WTC11 (cell line): Measurements from ENCODE around the gene BEND6. TPM values are rescaled to one million over a fixed set of nuclear protein-coding genes. Genes with fewer than 3 reads are reported as not detected.

ENCODE experiments used
- ATAC-seq: fragments of 200-7000 bp; cut with Tn5 transposase; 2 replicates; pipeline ENCODE4 v1.10.0; 2021; ENCODE audit warnings: mild to moderate bottlenecking, moderate library complexity
- CTCF ChIA-PET: fragments of 300-600 bp; sonication (Branson Sonifier 250); formaldehyde crosslinking; loops from one replicate; lab custom pipeline; 2021; ENCODE audit warnings: antibody characterized with exemption; lab: Charles Lee
- POLR2A ChIA-PET: fragments of 350-600 bp; sonication (Branson Sonifier 250); formaldehyde crosslinking; loops from one replicate; lab custom pipeline; 2021; ENCODE audit warnings: antibody characterized with exemption; lab: Charles Lee
- DNase-seq: peaks from one replicate; pipeline ENCODE4 v3.0.0; 2021; ENCODE audit warnings: low spot score
- H3K27ac Mint-ChIP-seq: 2 replicates; pipeline ENCODE4 v1.8.0; 2021; ENCODE audit warnings: mixed read lengths
- H3K27me3 Mint-ChIP-seq: 2 replicates; pipeline ENCODE4 v1.8.0; 2021; ENCODE audit warnings: low read depth, mild to moderate bottlenecking, moderate library complexity, mixed read lengths
- H3K36me3 Mint-ChIP-seq: 2 replicates; pipeline ENCODE4 v1.8.0; 2021; ENCODE audit warnings: mixed read lengths
- H3K4me1 Mint-ChIP-seq: 2 replicates; pipeline ENCODE4 v1.8.0; 2022; ENCODE audit warnings: mixed read lengths
- H3K4me3 Mint-ChIP-seq: 2 replicates; pipeline ENCODE4 v1.8.0; 2021; ENCODE audit warnings: mild to moderate bottlenecking, moderate library complexity, mixed read lengths
- H3K9me3 Mint-ChIP-seq: 2 replicates; pipeline ENCODE4 v1.8.0; 2021; ENCODE audit warnings: mixed read lengths
- ATF3 ChIP-seq: sonication (generic); formaldehyde crosslinking; conservative IDR thresholded peaks from 2 replicates; pipeline ENCODE4 v1.8.1; 2022; ENCODE audit warnings: mild to moderate bottlenecking, missing genetic modification reagents
- CREB1 ChIP-seq: sonication (generic); formaldehyde crosslinking; IDR thresholded peaks from 2 replicates; pipeline ENCODE4 v1.8.0; 2023; ENCODE audit warnings: mild to moderate bottlenecking, missing genetic modification reagents
- FOXJ3 ChIP-seq: sonication (generic); formaldehyde crosslinking; IDR thresholded peaks from 2 replicates; pipeline ENCODE4 v1.9.0; 2021; ENCODE audit warnings: missing genetic modification reagents, mild to moderate bottlenecking, borderline replicate concordance
- FOXK1 ChIP-seq: sonication (generic); formaldehyde crosslinking; IDR thresholded peaks from 2 replicates; pipeline ENCODE4 v1.8.0; 2022; ENCODE audit warnings: mild to moderate bottlenecking, moderate library complexity, missing genetic modification reagents
- FOXP1 ChIP-seq: sonication (generic); formaldehyde crosslinking; IDR thresholded peaks from 2 replicates; pipeline ENCODE4 v1.8.0; 2022; ENCODE audit warnings: missing genetic modification reagents, mild to moderate bottlenecking, moderate library complexity, borderline replicate concordance
- GABPB1 ChIP-seq: sonication (generic); formaldehyde crosslinking; IDR thresholded peaks from 2 replicates; pipeline ENCODE4 v1.8.1; 2023; ENCODE audit warnings: mild to moderate bottlenecking, missing genetic modification reagents
- GTF2I ChIP-seq: fragments of 250-450 bp; sonication (Bioruptor Pico); conservative IDR thresholded peaks from 2 replicates; pipeline ENCODE4 v1.4.0; 2021; ENCODE audit warnings: mild to moderate bottlenecking
- HMGXB4 ChIP-seq: sonication (generic); formaldehyde crosslinking; IDR thresholded peaks from 2 replicates; pipeline ENCODE4 v1.8.1; 2023; ENCODE audit warnings: mild to moderate bottlenecking, moderate library complexity, missing genetic modification reagents
- NR2C2 ChIP-seq: sonication (generic); formaldehyde crosslinking; IDR thresholded peaks from 2 replicates; pipeline ENCODE4 v1.8.0; 2022; ENCODE audit warnings: mild to moderate bottlenecking, missing genetic modification reagents
- SMAD3 ChIP-seq: sonication (generic); formaldehyde crosslinking; IDR thresholded peaks from 2 replicates; pipeline ENCODE4 v1.8.0; 2022; ENCODE audit warnings: missing genetic modification reagents, mild to moderate bottlenecking, borderline replicate concordance
- SMAD4 ChIP-seq: sonication (generic); formaldehyde crosslinking; IDR thresholded peaks from 2 replicates; pipeline ENCODE4 v1.8.0; 2022; ENCODE audit warnings: mild to moderate bottlenecking, missing genetic modification reagents
- TCF7 ChIP-seq: sonication (generic); formaldehyde crosslinking; IDR thresholded peaks from 2 replicates; pipeline ENCODE4 v1.8.0; 2022; ENCODE audit warnings: mild to moderate bottlenecking, low read depth, missing genetic modification reagents, moderate library complexity
- ZNF232 ChIP-seq: sonication (generic); formaldehyde crosslinking; IDR thresholded peaks from 2 replicates; pipeline ENCODE4 v1.8.0; 2022; ENCODE audit warnings: mild to moderate bottlenecking, missing genetic modification reagents
- ZNF263 ChIP-seq: sonication (generic); formaldehyde crosslinking; IDR thresholded peaks from 2 replicates; pipeline ENCODE4 v1.8.1; 2022; ENCODE audit warnings: low read depth, mild to moderate bottlenecking, moderate library complexity, missing genetic modification reagents
- ZNF416 ChIP-seq: fragments of 250-450 bp; sonication (Bioruptor Pico); IDR thresholded peaks from 2 replicates; pipeline ENCODE4 v1.9.0; 2021; ENCODE audit warnings: mild to moderate bottlenecking, inconsistent platforms
- ZNF423 ChIP-seq: fragments of 250-450 bp; sonication (Bioruptor Pico); IDR thresholded peaks from 2 replicates; pipeline ENCODE4 v2.1.2; 2022; ENCODE audit warnings: mild to moderate bottlenecking, moderate library complexity
- ZNF512 ChIP-seq: sonication (generic); formaldehyde crosslinking; IDR thresholded peaks from 2 replicates; pipeline ENCODE4 v1.8.1; 2022; ENCODE audit warnings: missing genetic modification reagents, borderline replicate concordance
- total RNA-seq: library from RNA; stranded (reverse); gene quantifications from 3 replicates; pipeline ENCODE4 v1.2.3, GENCODE V29; 2021
- TF ChIP-seq, protein P1 (sequence below): sonication (generic); formaldehyde crosslinking; IDR thresholded peaks from 2 replicates; pipeline ENCODE4 v1.8.0; 2022; ENCODE audit warnings: mild to moderate bottlenecking, missing genetic modification reagents
- TF ChIP-seq, protein P2 (sequence below): fragments of 200-600 bp; IDR thresholded peaks from 2 replicates; pipeline ENCODE4 v1.8.0; 2022; ENCODE audit warnings: antibody characterized with exemption
- TF ChIP-seq, protein P3 (sequence below): fragments of 250-450 bp; sonication (Bioruptor Pico); IDR thresholded peaks from 2 replicates; pipeline ENCODE4 v1.8.0; 2021; ENCODE audit warnings: mild to moderate bottlenecking
- TF ChIP-seq, protein P4 (sequence below): fragments of 250-450 bp; sonication (Bioruptor Pico); IDR thresholded peaks from 2 replicates; pipeline ENCODE4 v2.1.2; 2022; ENCODE audit warnings: mild to moderate bottlenecking, moderate library complexity

Gene BEND6
- total RNA-seq, 1 experiment from 2014 or later = 1.5 TPM

DNA sequence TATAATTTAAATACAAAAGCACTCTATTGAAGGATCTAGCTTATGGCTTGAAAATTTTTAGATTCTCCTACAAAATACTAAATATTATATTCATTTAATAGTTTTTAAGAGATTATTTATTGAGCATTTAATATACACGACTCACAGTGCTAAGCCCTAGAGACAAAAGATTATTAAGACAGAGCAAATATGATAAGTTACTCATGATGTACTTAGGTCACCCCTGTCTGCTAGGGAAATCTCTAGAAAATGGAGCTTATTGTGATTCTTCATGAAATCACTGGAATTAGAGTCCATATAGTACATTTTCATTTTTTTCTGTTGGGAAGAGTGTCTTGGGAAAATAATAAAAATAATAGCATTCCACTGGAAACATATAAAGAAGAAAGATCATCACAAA, 37.8 kb downstream of the BEND6 start (continued):
- no peak for TF ChIP-seq ZNF512 (CRISPR knock-in tag)
- TF ChIP-seq, protein P1, sequence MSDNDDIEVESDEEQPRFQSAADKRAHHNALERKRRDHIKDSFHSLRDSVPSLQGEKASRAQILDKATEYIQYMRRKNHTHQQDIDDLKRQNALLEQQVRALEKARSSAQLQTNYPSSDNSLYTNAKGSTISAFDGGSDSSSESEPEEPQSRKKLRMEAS (CRISPR knock-in tag) = no peak

DNA sequence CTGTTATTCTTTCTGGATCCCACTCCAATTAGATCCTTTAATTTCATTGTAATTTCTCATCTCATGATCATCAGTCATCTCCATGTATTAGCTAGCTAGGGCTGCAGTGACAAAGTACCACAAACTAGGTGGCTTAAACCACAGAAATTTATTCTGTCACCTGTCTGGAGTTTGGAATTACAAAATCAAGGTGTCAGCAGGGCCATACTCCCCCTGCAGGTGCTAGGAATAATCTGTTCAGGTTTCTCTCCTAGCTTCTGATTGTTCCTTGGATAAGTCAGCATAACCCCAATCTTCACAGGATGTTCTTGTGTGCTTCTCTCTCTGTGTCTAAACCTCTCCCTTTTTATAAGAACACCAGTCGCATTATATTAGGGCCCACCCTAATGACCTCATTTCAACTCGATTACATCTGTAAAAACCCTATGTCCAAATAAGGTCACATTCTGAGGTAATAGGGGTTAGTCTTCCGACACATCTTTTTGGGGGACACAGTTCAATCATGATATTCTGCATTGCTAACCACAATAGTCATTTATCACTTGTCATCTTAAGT, 40.5 kb downstream of the BEND6 start:
- Mint-ChIP-seq H3K27ac (no peak overlapping the region), H3K4me3 (no peak overlapping the region)
- TF ChIP-seq, protein P2, sequence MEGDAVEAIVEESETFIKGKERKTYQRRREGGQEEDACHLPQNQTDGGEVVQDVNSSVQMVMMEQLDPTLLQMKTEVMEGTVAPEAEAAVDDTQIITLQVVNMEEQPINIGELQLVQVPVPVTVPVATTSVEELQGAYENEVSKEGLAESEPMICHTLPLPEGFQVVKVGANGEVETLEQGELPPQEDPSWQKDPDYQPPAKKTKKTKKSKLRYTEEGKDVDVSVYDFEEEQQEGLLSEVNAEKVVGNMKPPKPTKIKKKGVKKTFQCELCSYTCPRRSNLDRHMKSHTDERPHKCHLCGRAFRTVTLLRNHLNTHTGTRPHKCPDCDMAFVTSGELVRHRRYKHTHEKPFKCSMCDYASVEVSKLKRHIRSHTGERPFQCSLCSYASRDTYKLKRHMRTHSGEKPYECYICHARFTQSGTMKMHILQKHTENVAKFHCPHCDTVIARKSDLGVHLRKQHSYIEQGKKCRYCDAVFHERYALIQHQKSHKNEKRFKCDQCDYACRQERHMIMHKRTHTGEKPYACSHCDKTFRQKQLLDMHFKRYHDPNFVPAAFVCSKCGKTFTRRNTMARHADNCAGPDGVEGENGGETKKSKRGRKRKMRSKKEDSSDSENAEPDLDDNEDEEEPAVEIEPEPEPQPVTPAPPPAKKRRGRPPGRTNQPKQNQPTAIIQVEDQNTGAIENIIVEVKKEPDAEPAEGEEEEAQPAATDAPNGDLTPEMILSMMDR = 0 out of 2 replicates have a peak, but pooled peaks have one; percentile 27
- TF ChIP-seq ZNF232 (CRISPR knock-in tag) = no peak
- TF ChIP-seq, all 79 proteins: peak for 1
- CTCF ChIA-PET = interaction anchor here (0.6 to 2.6 kb wide), 12 partner anchors 11 to 286 kb away, joined by 3 to 16 read pairs (median 4); partner anchors contain the start of gene BEND6
- Mint-ChIP-seq H3K27me3 (no peaks in the 10 kb centered on the region), H3K4me1 (0 out of 2 replicates have a peak, but pooled peaks cover 3% of the 10 kb centered on the region), H3K9me3 (peaks cover 21% of the 10 kb centered on the region), H3K36me3 (peaks cover 13% of the 10 kb centered on the region)
- DNase-seq = no peak
- POLR2A ChIA-PET = no interaction called here
- peak; percentile 73 for ATAC-seq

DNA sequence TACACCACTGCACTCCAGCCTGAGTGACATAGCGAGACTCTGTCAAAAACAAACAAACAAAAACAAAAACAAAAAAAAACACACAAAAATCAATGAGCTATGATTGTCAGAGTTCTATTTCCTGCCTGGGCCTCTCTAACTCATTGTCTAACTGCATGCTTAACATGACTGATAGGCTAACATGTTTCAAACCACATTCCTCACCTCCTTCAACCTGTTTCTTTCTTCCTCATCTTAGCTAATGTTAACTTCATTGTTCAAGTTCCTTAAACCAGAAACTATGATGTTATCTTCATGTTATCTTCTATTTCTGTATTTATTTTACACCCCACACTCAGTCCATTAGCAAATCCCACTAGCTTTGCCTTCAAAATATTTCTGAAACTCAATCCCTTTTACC, 41.5 kb downstream of the BEND6 start:
- no peak for ATAC-seq
- CTCF ChIA-PET = interaction anchor here (0.6 to 1.1 kb wide), 4 partner anchors 41 to 94 kb away, joined by 3 to 5 read pairs (median 4); partner anchors contain the start of gene BEND6
- H3K27ac Mint-ChIP-seq = no peak overlapping the region
- H3K4me3 Mint-ChIP-seq = no peak overlapping the region
- POLR2A ChIA-PET = no interaction called here
- peaks cover 13% of the 10 kb centered on the region for H3K36me3 Mint-ChIP-seq
- no peaks in the 10 kb centered on the region for H3K27me3 Mint-ChIP-seq
- H3K4me1 Mint-ChIP-seq = 0 out of 2 replicates have a peak, but pooled peaks cover 3% of the 10 kb centered on the region
- TF ChIP-seq GABPB1 (CRISPR knock-in tag) (no peak), ZNF263 (no peak), FOXP1 (CRISPR knock-in tag) (no peak), NR2C2 (no peak), ATF3 (CRISPR knock-in tag) (no peak), ZNF423 (CRISPR knock-in tag) (no peak), SMAD4 (CRISPR knock-in tag) (no peak)
- TF ChIP-seq, protein P3, sequence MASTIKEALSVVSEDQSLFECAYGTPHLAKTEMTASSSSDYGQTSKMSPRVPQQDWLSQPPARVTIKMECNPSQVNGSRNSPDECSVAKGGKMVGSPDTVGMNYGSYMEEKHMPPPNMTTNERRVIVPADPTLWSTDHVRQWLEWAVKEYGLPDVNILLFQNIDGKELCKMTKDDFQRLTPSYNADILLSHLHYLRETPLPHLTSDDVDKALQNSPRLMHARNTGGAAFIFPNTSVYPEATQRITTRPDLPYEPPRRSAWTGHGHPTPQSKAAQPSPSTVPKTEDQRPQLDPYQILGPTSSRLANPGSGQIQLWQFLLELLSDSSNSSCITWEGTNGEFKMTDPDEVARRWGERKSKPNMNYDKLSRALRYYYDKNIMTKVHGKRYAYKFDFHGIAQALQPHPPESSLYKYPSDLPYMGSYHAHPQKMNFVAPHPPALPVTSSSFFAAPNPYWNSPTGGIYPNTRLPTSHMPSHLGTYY = no peak
- TF ChIP-seq, all 79 proteins: peak for 0
- no peak for DNase-seq
- peaks cover 22% of the 10 kb centered on the region for H3K9me3 Mint-ChIP-seq

- no peak overlapping the region for H3K27ac Mint-ChIP-seq
- DNase-seq = no peak
- TF ChIP-seq FOXJ3 (CRISPR knock-in tag) = no peak
- TF ChIP-seq SMAD3 = no peak
- TF ChIP-seq, protein P4, sequence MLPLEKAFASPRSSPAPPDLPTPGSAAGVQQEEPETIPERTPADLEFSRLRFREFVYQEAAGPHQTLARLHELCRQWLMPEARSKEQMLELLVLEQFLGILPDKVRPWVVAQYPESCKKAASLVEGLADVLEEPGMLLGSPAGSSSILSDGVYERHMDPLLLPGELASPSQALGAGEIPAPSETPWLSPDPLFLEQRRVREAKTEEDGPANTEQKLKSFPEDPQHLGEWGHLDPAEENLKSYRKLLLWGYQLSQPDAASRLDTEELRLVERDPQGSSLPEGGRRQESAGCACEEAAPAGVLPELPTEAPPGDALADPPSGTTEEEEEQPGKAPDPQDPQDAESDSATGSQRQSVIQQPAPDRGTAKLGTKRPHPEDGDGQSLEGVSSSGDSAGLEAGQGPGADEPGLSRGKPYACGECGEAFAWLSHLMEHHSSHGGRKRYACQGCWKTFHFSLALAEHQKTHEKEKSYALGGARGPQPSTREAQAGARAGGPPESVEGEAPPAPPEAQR (CRISPR knock-in tag) = no peak
- TF ChIP-seq ZNF416 = no peak
- no peak for TF ChIP-seq GTF2I (CRISPR knock-in tag)
- TF ChIP-seq TCF7 (CRISPR knock-in tag) = no peak
- no peak for TF ChIP-seq FOXK1 (CRISPR knock-in tag)
- TF ChIP-seq HMGXB4 = no peak
- no peak for TF ChIP-seq ATF3 (CRISPR knock-in tag)
- no peak for TF ChIP-seq CREB1 (CRISPR knock-in tag)
- no peaks in the 10 kb centered on the region for H3K27me3 Mint-ChIP-seq
- H3K4me3 Mint-ChIP-seq = no peak overlapping the region
- no peaks in the 10 kb centered on the region for H3K4me1 Mint-ChIP-seq
- ChIA-PET CTCF (no interaction called here), POLR2A (no interaction called here)
- ATAC-seq = no peak
- peaks cover 13% of the 10 kb centered on the region for H3K36me3 Mint-ChIP-seq
- H3K9me3 Mint-ChIP-seq = peaks cover 22% of the 10 kb centered on the region
Measured at GRCh38 chr6:56999049-56999448, 44.1 kb downstream of the BEND6 start.
